Heart left ventricle (tissue), 13 donors: Measurements from ENCODE around the gene MLLT3.

Experiments
- POLR2A ChIP-seq, 2 donors: fragments of 450-650 bp; IDR thresholded peaks; one replicate each; pipeline ENCODE4 v1.6.1; 2017; ENCODE audit warnings: antibody characterized with exemption in 2 of 2, mild to moderate bottlenecking in 2 of 2, moderate library complexity in 2 of 2
- TF ChIP-seq, protein P1 (sequence below), 12 donors: fragments of 200-600 bp; sonication (generic) in 4 of 12; IDR thresholded peaks; one replicate each; pipeline versions ENCODE4 v1.5.0 to v1.8.0; 2018 to 2022; ENCODE audit warnings: antibody characterized with exemption in 12 of 12, mild to moderate bottlenecking in 5 of 12
- donor health status: ischemic (EF 13 %, LVEDD 7.1; RV severe dilation, severe dysfunction).
- donor health status: DM: no; HTN: yes; CAD: no.
- donor health status: DM: no; HTN: no; CAD: no.
- donor health status: ischemic (EF 25% LVEDD 6.9; RV normal size, moderate dysfunction).
- donor health status: ischemic (EF 25% LVEDD 5.7; RV mildly dilated, moderate dysfunction).
- donor health status: ischemic (EF 35%, LVEDD 5.7; RV mildly dilated, moderate dysfunction).
- donor health status: nonischemic (EF 11% LVEDD 7.7; RV severe dilation, severe dysfunction).
- donor health status: DM: yes; HTN: yes; CAD: no.
- donor health status: PGD.
- donor health status: ischemic (EF 29% LVEDD 5.4; RV normal size, mild dysfunction).
- donor health status: nonischemic (EF 23%, LVEDD 6.1; RV moderate dilation, normal function).

DNA sequence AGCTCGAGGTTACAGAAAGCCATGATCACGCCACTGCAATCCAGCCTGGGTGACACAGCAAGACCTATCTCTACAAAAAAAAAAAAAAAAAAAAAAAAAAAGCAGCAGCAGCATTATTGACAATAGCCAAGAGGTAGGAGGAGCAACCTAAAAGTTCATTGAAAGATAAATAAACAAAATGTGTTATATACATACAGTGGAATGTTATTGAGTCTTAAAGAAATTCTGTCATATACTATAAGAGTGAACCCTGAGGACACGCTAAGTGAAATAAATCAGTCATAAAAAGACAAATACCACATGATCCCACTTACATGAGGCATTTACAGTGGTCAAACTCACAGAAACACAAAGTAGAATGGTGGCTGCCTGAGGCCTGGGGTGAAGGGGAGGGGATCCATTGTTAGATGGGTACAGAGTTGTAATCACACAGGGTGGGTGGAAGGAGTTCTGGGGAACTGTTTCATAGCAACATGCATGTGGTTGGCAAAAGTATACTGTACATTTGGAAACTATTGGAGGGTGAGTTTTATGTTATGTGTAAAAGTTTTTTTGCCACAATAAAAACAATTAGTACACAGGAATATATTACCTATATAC, 77.2 kb downstream of the MLLT3 start:
- TF ChIP-seq, protein P1, sequence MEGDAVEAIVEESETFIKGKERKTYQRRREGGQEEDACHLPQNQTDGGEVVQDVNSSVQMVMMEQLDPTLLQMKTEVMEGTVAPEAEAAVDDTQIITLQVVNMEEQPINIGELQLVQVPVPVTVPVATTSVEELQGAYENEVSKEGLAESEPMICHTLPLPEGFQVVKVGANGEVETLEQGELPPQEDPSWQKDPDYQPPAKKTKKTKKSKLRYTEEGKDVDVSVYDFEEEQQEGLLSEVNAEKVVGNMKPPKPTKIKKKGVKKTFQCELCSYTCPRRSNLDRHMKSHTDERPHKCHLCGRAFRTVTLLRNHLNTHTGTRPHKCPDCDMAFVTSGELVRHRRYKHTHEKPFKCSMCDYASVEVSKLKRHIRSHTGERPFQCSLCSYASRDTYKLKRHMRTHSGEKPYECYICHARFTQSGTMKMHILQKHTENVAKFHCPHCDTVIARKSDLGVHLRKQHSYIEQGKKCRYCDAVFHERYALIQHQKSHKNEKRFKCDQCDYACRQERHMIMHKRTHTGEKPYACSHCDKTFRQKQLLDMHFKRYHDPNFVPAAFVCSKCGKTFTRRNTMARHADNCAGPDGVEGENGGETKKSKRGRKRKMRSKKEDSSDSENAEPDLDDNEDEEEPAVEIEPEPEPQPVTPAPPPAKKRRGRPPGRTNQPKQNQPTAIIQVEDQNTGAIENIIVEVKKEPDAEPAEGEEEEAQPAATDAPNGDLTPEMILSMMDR (IDR thresholded peaks at IDR 0.05) = no peak
- no peak for TF ChIP-seq POLR2A (IDR thresholded peaks at IDR 0.05)
